NCI-H2171 treated with DMSO at 0.1 percent for 48 hours (cell line): ENCODE data around the gene RAI14.
"Not testable (repeated sequence)": the region's sequence is repeated elsewhere in the genome, so short reads cannot be mapped to it uniquely, and the experiment has no call there.

ENCODE experiments used
- DNase-seq: peaks from one replicate; lab custom pipeline; 2025; lab: John Stamatoyannopoulos, UW

Gene RAI14

GRCh38 chr5:34770486-34770885 is 114.4 kb downstream of the RAI14 start:
- DNase-seq, result no peak

GRCh38 chr5:34771076-34771475 is 114.9 kb downstream of the RAI14 start:
- DNase-seq, result no peak

GRCh38 chr5:34772267-34773098 is 116.4 kb downstream of the RAI14 start:
- no peak for DNase-seq

GRCh38 chr5:34774139-34774538 is 118.0 kb downstream of the RAI14 start:
- DNase-seq, result no peak

- DNase-seq, result not testable (repeated sequence)
These were observed 118.5 kb downstream of the RAI14 start for GRCh38 chr5:34774678-34775077.

- no peak for DNase-seq
These were observed 119.8 kb downstream of the RAI14 start for GRCh38 chr5:34775886-34776285.

DNA sequence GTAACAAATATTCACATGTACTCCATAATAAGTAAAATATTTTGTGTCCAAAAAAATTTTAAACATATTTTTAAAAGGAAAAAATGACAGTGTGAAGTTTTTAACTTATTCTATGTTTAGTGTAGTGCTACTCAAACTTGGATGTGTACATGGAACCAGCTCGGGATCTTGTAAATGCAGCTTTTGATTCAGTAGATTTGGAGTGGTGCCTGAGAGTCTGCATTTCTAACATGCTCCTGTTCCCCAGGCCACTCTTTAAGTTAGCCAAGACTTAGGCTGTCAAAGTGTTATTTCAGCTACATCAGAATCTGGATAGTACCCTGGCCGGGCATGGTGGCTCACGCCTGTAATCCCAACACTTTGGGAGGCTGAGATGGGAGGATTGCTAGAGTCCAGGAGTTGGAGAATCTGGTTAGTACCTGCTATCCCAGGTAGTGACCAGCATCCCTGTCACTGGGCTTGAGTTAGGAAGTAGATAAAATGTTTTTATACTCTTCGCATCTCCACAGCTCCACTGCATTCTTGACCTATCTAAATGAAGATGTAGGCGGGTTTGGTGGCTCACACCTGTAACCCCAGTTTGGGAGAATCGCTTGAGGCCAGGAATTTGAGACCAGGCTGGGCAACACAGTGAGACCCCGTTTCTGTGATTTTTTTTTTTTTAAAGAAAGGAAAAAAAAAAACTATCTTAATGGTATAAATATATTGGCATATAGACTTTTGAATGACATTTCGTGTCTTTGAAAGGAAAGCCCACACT is 122.1 kb downstream of the RAI14 start:
- DNase-seq, result no peak

- not testable (repeated sequence) for DNase-seq
These were observed 127.8 kb downstream of the RAI14 start for GRCh38 chr5:34783892-34784291.

DNA sequence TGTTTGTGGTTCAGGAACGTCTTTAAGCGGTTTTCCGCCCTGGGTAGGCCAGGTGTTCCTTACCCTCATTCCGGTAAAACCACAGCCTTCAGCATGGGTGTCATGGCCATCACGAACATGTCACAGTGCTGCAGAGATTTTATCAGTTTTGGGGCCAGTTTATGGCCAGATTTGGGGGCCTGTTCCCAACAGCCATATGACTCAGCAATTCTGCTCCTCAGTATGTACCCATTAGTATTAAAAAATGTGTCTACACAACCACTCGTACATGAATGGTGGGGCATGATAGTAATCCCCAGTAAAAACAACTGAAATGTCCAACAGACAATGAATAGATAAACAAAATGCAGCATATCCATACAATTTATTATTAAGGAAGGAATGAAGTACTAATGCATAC is 130.9 kb downstream of the RAI14 start:
- DNase-seq, result no peak

GRCh38 chr5:34789021-34789531 is 132.9 kb downstream of the RAI14 start:
- DNase-seq, result no peak

- DNase-seq, result no peak
These were observed 133.5 kb downstream of the RAI14 start for GRCh38 chr5:34789639-34790038.

- DNase-seq, result no peak
These were observed 133.9 kb downstream of the RAI14 start for GRCh38 chr5:34790069-34790468.

GRCh38 chr5:34791761-34792244 is 135.7 kb downstream of the RAI14 start:
- no peak for DNase-seq

DNA sequence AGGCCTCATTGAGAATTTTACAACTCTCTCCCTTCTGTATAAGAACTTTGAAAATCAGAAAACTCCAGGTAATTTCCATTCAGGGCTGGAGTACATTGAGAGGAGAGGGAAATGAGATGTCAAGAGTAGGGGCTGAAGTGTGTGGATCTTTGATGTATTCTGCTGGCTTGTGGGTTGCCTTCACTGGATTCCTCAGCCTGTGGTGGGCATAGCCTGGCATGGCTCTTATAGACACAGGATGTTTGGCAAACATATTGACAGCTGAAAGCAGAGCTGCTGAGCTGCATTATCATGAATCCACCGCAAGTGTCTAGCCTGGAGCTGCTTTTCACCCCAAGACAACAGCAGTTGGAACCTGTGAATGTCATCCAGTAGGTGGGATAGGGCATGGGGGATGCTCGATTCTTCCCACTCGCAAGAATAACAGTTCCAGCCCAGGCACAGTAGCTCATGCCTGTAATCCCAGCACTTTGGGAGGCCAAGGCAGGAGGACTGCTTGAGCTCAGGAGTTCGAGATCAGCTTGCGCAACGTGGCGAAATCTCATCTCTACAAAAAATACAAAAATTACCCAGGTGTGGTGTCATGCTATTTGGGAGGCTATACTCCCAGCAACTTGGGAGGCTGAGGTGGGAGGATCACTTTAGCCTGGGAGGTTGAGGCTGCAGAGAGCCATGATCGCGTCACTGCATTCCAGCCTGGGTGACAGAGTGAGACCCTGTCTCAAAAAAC is 146.9 kb downstream of the RAI14 start:
- DNase-seq, result no peak

- no peak for DNase-seq
These were observed 148.0 kb downstream of the RAI14 start for GRCh38 chr5:34803974-34804732.

DNA sequence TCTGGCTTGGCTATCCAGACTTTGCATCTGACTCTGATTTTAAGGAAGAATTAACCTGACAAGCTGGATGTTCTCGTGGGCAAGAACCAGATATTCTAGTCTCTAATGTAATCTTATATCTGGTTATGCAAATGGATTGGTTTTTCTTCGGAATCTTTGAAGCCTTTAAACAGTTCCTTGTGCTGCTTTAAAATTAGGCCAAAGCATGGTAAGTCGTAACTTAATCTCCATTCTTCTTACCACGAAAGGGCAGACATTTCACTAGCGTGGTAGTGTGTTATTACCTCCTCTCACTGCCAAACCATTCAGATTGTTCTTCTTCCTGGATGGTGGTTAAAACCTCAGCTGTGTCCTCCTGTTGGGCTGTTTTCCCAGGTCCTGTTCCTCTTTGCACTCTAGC is 148.8 kb downstream of the RAI14 start:
- DNase-seq, result no peak

GRCh38 chr5:34806532-34806931 is 150.4 kb downstream of the RAI14 start:
- DNase-seq, result no peak

DNA sequence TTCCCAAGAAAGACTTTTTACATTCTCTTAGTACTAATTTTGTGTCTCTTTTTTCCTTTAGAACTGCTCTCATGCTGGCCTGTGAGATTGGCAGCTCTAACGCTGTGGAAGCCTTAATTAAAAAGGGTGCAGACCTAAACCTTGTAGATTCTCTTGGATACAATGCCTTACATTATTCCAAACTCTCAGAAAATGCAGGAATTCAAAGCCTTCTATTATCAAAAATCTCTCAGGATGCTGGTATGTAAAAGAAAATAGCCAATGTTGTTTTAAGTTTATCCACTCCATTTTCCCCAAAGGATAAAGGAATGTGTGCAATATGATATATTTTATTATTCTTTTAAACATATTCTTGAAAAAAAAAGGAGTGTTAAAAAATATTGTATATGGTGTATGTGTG is 155.6 kb downstream of the RAI14 start:
- no peak for DNase-seq

DNA sequence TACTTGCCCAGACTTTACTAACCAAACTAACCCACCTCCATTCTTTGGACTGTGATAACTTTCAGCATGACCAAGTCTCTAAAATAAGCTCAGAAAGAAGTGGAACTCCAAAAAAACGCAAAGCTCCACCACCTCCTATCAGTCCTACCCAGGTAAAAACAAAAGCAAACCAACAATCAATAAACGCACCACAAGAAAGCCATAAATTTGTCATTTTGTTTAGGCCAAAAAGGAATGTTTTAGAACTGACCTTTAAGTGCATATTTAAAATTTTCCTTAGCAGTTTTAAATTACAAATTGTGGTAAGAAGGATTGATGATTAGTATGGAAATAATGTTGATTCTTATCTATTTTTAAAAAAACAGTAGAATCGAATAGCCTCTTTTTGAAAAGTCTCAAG is 157.4 kb downstream of the RAI14 start:
- no peak for DNase-seq

- no peak for DNase-seq
These were observed 161.6 kb downstream of the RAI14 start for GRCh38 chr5:34817558-34818351.

DNA sequence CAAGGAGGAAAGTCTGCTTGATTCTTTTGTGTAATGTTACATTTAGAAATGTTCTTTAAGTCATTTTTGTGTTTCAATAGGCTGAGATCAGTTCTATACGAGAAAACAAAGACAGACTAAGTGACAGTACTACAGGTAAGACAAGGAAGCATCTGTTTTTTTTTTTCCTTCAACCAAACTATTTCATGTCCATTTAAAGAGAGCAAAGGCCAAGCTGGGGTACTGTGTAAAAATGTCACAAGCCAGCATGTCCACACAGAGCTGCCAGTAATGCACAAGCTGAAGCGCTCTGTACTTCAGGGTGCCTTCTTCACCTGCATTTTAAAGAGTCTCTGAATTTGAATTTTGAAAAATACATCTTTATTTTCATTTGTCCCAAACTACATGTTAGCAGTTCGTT is 162.6 kb downstream of the RAI14 start:
- no peak for DNase-seq
